ENCODE data around the gene CADM3. TPM values are rescaled to one million over a fixed set of nuclear protein-coding genes. Genes with fewer than 3 reads are reported as not detected.

CADM3 gene
- total RNA-seq, result 10.0 and 10.4 TPM in 2 replicates
- long read RNA-seq, result 0 reads

- H3K4me1 Mint-ChIP-seq, result peaks cover 21% of the 10 kb centered on the region
- no peak for TF ChIP-seq CTCF (conservative IDR thresholded peaks at IDR 0.05)
- H3K27me3 Mint-ChIP-seq (ENCODE audit: low read depth), result peaks cover 64% of the 10 kb centered on the region
- no peaks in the 10 kb centered on the region for H3K9me3 Mint-ChIP-seq
- H3K27ac Mint-ChIP-seq (ENCODE audit: unreplicated experiment), result peak within 1 kb of the TSS; percentile 1
- peak within 1 kb of the TSS; percentile 91 for H3K4me3 Mint-ChIP-seq
- no peaks in the 10 kb centered on the region for H3K36me3 Mint-ChIP-seq (ENCODE audit: low read depth)
- DNase-seq (ENCODE audit: low read depth, low spot score), result peak; percentile 31
Measured at GRCh38 chr1:159171254-159171687, at the start of gene CADM3. TSS of gene CADM3 (plus strand) at chr1:159171615. CDS start at chr1:159171766, 151 bp downstream.

GRCh38 chr1:159122005-159122621 lies 49.3 kb upstream of the CADM3 start:
- no peaks in the 10 kb centered on the region for H3K4me1 Mint-ChIP-seq
- H3K27ac Mint-ChIP-seq (ENCODE audit: unreplicated experiment), result no peak overlapping the region
- H3K9me3 Mint-ChIP-seq, result no peaks in the 10 kb centered on the region
- no peak overlapping the region for H3K4me3 Mint-ChIP-seq
- no peak for TF ChIP-seq CTCF (conservative IDR thresholded peaks at IDR 0.05)
- no peak for DNase-seq (ENCODE audit: low read depth, low spot score)
- H3K36me3 Mint-ChIP-seq (ENCODE audit: low read depth), result no peaks in the 10 kb centered on the region
- H3K27me3 Mint-ChIP-seq (ENCODE audit: low read depth), result no peaks in the 10 kb centered on the region

- no peak overlapping the region for H3K27ac Mint-ChIP-seq (ENCODE audit: unreplicated experiment)
- no peaks in the 10 kb centered on the region for H3K4me1 Mint-ChIP-seq
- no peaks in the 10 kb centered on the region for H3K36me3 Mint-ChIP-seq (ENCODE audit: low read depth)
- H3K27me3 Mint-ChIP-seq (ENCODE audit: low read depth), result no peaks in the 10 kb centered on the region
- no peak for DNase-seq (ENCODE audit: low read depth, low spot score)
- no peak for TF ChIP-seq CTCF (conservative IDR thresholded peaks at IDR 0.05)
- no peaks in the 10 kb centered on the region for H3K9me3 Mint-ChIP-seq
- H3K4me3 Mint-ChIP-seq, result no peak overlapping the region
Measured at GRCh38 chr1:159123587-159123986, 47.8 kb upstream of the CADM3 start.

- no peak overlapping the region for H3K27ac Mint-ChIP-seq (ENCODE audit: unreplicated experiment)
- H3K4me3 Mint-ChIP-seq, result no peak overlapping the region
- peak; percentile 76 for DNase-seq (ENCODE audit: low read depth, low spot score)
- no peaks in the 10 kb centered on the region for H3K4me1 Mint-ChIP-seq
- H3K27me3 Mint-ChIP-seq (ENCODE audit: low read depth), result no peaks in the 10 kb centered on the region
- peak; percentile 93 for TF ChIP-seq CTCF (conservative IDR thresholded peaks at IDR 0.05)
- no peaks in the 10 kb centered on the region for H3K9me3 Mint-ChIP-seq
- H3K36me3 Mint-ChIP-seq (ENCODE audit: low read depth), result no peaks in the 10 kb centered on the region
Measured at GRCh38 chr1:159132271-159132881, 39.0 kb upstream of the CADM3 start.

- Mint-ChIP-seq H3K36me3 (ENCODE audit: low read depth) (no peaks in the 10 kb centered on the region), H3K4me3 (no peak overlapping the region), H3K27ac (ENCODE audit: unreplicated experiment) (no peak overlapping the region), H3K27me3 (ENCODE audit: low read depth) (no peaks in the 10 kb centered on the region), H3K9me3 (no peaks in the 10 kb centered on the region), H3K4me1 (no peaks in the 10 kb centered on the region)
- no peak for DNase-seq (ENCODE audit: low read depth, low spot score)
- TF ChIP-seq CTCF (conservative IDR thresholded peaks at IDR 0.05), result no peak
Measured at GRCh38 chr1:159140474-159140873, 30.9 kb upstream of the CADM3 start.
